Lower leg skin (tissue), 4 donors: ENCODE measurements around the gene SMARCA5. TPM values are rescaled to one million over a fixed set of nuclear protein-coding genes. Genes with fewer than 3 reads are reported as not detected.

Source experiments
- DNase-seq, 2 donors: peaks; one replicate each; pipeline ENCODE4 v3.0.0-alpha.2; 2019; ENCODE audit warnings: low spot score in 2 of 2
- H3K4me3 ChIP-seq: fragments of 200-600 bp; sonication (generic); 2 replicates; pipeline ENCODE4 v1.5.1; 2017; ENCODE audit warnings: mild to moderate bottlenecking, low read depth; ENCODE audit not compliant: poor library complexity, severe bottlenecking
- CTCF ChIP-seq, 3 donors: fragments of 450-650 bp; IDR thresholded peaks; one replicate each; pipeline ENCODE4 v1.5.1; 2016; ENCODE audit warnings: antibody characterized with exemption in 3 of 3, mild to moderate bottlenecking in 3 of 3, moderate library complexity in 2 of 3
- POLR2A ChIP-seq, 2 donors: fragments of 450-650 bp; IDR thresholded peaks; one replicate each; pipeline ENCODE4 v1.6.1; 2016 to 2017; ENCODE audit warnings: antibody characterized with exemption in 2 of 2, mild to moderate bottlenecking in 1 of 2, moderate library complexity in 1 of 2
- WGBS, 2 donors: methylation state at CpG; one replicate each; pipeline ENCODE4 v1.1.5; 2018; 5-methylcytosine and 5-hydroxymethylcytosine counted together
- intact Hi-C: fragments of 100-400 bp; cut with DNase I; formaldehyde crosslinking; loops from one replicate; pipeline ENCODE4 v1.15.0; 2023; ENCODE audit warnings: low total_unique reads
- total RNA-seq, 4 donors: library from RNA; depleted of rRNA; stranded (reverse); fragments of >200 nt; gene quantifications; one replicate each; pipeline ENCODE4 v1.1.0, GENCODE V29; 2016

The SMARCA5 gene
- total RNA-seq: 10 to 100 TPM; 13.5 to 55.1 (median 18.7) TPM

GRCh38 chr4:143513314-143514168 is at the start of gene SMARCA5:
Gene SMARCA5 (plus strand): TSS chr4:143513702. CDS start chr4:143513925, 223 bp downstream.
- TF ChIP-seq POLR2A (IDR thresholded peaks at IDR 0.05) (peak in 1 of 2 donors; percentile 51), CTCF (IDR thresholded peaks at IDR 0.05) (no peak)
- peak; percentile 97 to 99 for DNase-seq
- intact Hi-C loops: no loop called here
- 0% methylated on average over 61 to 75 of the region's 86 CpGs for WGBS, 2 donors
- H3K4me3 ChIP-seq: peak within 1 kb of the TSS; percentile 98

GRCh38 chr4:143473334-143474126 is 40.0 kb upstream of the SMARCA5 start:
- no peak for DNase-seq
- WGBS, 2 donors: 89 to 91% methylated on average over 1 of the region's 1 CpG
- TF ChIP-seq POLR2A (IDR thresholded peaks at IDR 0.05) (no peak), CTCF (IDR thresholded peaks at IDR 0.05) (no peak)
- intact Hi-C loops: no loop called here
- no peak overlapping the region for H3K4me3 ChIP-seq

GRCh38 chr4:143477487-143477886 is 36.0 kb upstream of the SMARCA5 start:
- 87 to 93% methylated on average over 2 of the region's 2 CpGs for WGBS, 2 donors
- no peak overlapping the region for H3K4me3 ChIP-seq
- TF ChIP-seq POLR2A (IDR thresholded peaks at IDR 0.05) (no peak), CTCF (IDR thresholded peaks at IDR 0.05) (no peak)
- DNase-seq: no peak
- intact Hi-C loops: no loop called here

GRCh38 chr4:143481361-143481760 is 32.1 kb upstream of the SMARCA5 start:
- no peak overlapping the region for H3K4me3 ChIP-seq
- TF ChIP-seq POLR2A (IDR thresholded peaks at IDR 0.05) (no peak), CTCF (IDR thresholded peaks at IDR 0.05) (no peak)
- no peak for DNase-seq
- intact Hi-C loops: no loop called here
- 33 to 34% methylated on average over 3 of the region's 3 CpGs for WGBS, 2 donors

- intact Hi-C loops: no loop called here
- DNase-seq: no peak
- H3K4me3 ChIP-seq: no peak overlapping the region
- TF ChIP-seq CTCF (IDR thresholded peaks at IDR 0.05) (no peak), POLR2A (IDR thresholded peaks at IDR 0.05) (no peak)
- WGBS, 2 donors: 5 to 13% methylated on average over 1 of the region's 1 CpG
Measured at GRCh38 chr4:143482840-143483239, 30.7 kb upstream of the SMARCA5 start.
